H1 (cell line): ENCODE results near the gene CTNNA3. TPM values are rescaled to one million over a fixed set of nuclear protein-coding genes. Genes with fewer than 3 reads are reported as not detected.

ENCODE experiments used
- CTCF ChIA-PET: fragments of 300-600 bp; sonication (Branson Sonifier 250); formaldehyde crosslinking; loops from one replicate; lab custom pipeline; 2021; ENCODE audit not compliant: partially characterized antibody; lab: Charles Lee
- POLR2A ChIA-PET: fragments of 300-600 bp; sonication (Branson Sonifier 250); formaldehyde crosslinking; loops from one replicate; lab custom pipeline; 2021; ENCODE audit warnings: inconsistent platforms; ENCODE audit not compliant: partially characterized antibody; lab: Charles Lee
- DNase-seq, 2 experiments: peaks; one replicate each; pipeline versions ENCODE4 v3.0.0 to v3.0.0-alpha.2; 2010 to 2022; ENCODE audit warnings: low spot score in 2 of 2, low read depth in 1 of 2, mixed read lengths in 1 of 2
- FAIRE-seq: peaks from 2 replicates; lab custom pipeline; 2011; peaks lifted over from hg19 to GRCh38; lab: Jason Lieb, UNC
- H2AFZ ChIP-seq: 2 replicates; pipeline ENCODE4 v1.8.1; 2012; ENCODE audit warnings: low read length, inconsistent platforms
- H2AK5ac ChIP-seq: 2 replicates; pipeline ENCODE4 v1.6.1; 2013; ENCODE audit warnings: low read depth, low read length
- H2BK120ac ChIP-seq: replicated peaks from 2 replicates; pipeline ENCODE3; 2013; ENCODE audit warnings: low read depth, low read length, inconsistent platforms
- H2BK12ac ChIP-seq: 2 replicates; pipeline ENCODE4 v1.6.1; 2013; ENCODE audit warnings: low read depth, low read length
- H2BK15ac ChIP-seq: 2 replicates; pipeline ENCODE4 v1.6.1; 2013; ENCODE audit warnings: low read length
- H2BK20ac ChIP-seq: 2 replicates; pipeline ENCODE4 v1.6.1; 2013; ENCODE audit warnings: low read length
- H2BK5ac ChIP-seq: 2 replicates; pipeline ENCODE4 v1.6.1; 2013; ENCODE audit warnings: low read depth, low read length
- H3K14ac ChIP-seq: 2 replicates; pipeline ENCODE4 v1.6.1; 2013; ENCODE audit warnings: inconsistent platforms; ENCODE audit not compliant: insufficient read length
- H3K18ac ChIP-seq: 2 replicates; pipeline ENCODE4 v1.6.1; 2013; ENCODE audit warnings: low read length; ENCODE audit errors: extremely low read depth
- H3K23ac ChIP-seq: 2 replicates; pipeline ENCODE4 v1.6.1; 2013; ENCODE audit warnings: inconsistent platforms; ENCODE audit not compliant: insufficient read length
- H3K23me2 ChIP-seq: 2 replicates; pipeline ENCODE4 v1.6.1; 2013; ENCODE audit warnings: low read depth, low read length
- H3K27ac ChIP-seq: 2 replicates; pipeline ENCODE4 v1.6.1; 2011; ENCODE audit warnings: low read depth, low read length, inconsistent platforms
- H3K27me3 ChIP-seq, 4 experiments: replicated peaks in 1 of 4; 1 replicate in 1 of 4; 2 replicates in 3 of 4; pipeline versions ENCODE4 v1.6.1 to v1.8.1; 2011 to 2013; ENCODE audit warnings: low read length in 3 of 4, mild to moderate bottlenecking in 3 of 4, inconsistent platforms in 2 of 4, mixed read lengths in 2 of 4, moderate library complexity in 1 of 4; ENCODE audit not compliant: control insufficient read depth in 3 of 4, insufficient read depth in 3 of 4; ENCODE audit errors: extremely low read depth in 1 of 4
- H3K36me3 ChIP-seq, 4 experiments: 2 replicates each; pipeline versions ENCODE4 v1.6.1 to v1.8.1; 2011 to 2013; ENCODE audit warnings: mild to moderate bottlenecking in 4 of 4, low read length in 3 of 4, moderate library complexity in 2 of 4, control low read depth in 1 of 4, inconsistent platforms in 1 of 4; ENCODE audit not compliant: insufficient read depth in 4 of 4, control insufficient read depth in 2 of 4
- H3K4ac ChIP-seq: replicated peaks from 2 replicates; pipeline ENCODE3; 2013; ENCODE audit warnings: low read length, low read depth, mixed read lengths, inconsistent platforms; ENCODE audit not compliant: insufficient read length
- H3K4me1 ChIP-seq, 4 experiments: replicated peaks in 1 of 4; 1 replicate in 1 of 4; 2 replicates in 3 of 4; pipeline versions ENCODE4 v1.6.1 to v1.8.1; 2011 to 2013; ENCODE audit warnings: low read length in 3 of 4, inconsistent platforms in 2 of 4, mixed read lengths in 1 of 4; ENCODE audit not compliant: insufficient read depth in 4 of 4, control insufficient read depth in 3 of 4
- H3K4me2 ChIP-seq, 2 experiments: 2 replicates each; pipeline versions ENCODE4 v1.6.1 to v1.8.1; 2011 to 2013; ENCODE audit warnings: low read depth in 2 of 2, low read length in 2 of 2, control low read depth in 1 of 2, inconsistent platforms in 1 of 2, mild to moderate bottlenecking in 1 of 2; ENCODE audit not compliant: insufficient read depth in 1 of 2
- H3K4me3 ChIP-seq, 4 experiments: fragments of 200-600, 300-600 bp in 1 of 4; sonication (generic), shearing (Covaris generic), sonication (Bioruptor Twin) in 1 of 4; 2 replicates each; pipeline versions ENCODE4 v1.5.1 to v1.8.1; 2011 to 2016; ENCODE audit warnings: low read length in 4 of 4, low read depth in 3 of 4, control low read depth in 2 of 4, inconsistent platforms in 2 of 4, mild to moderate bottlenecking in 2 of 4, mixed read lengths in 1 of 4, moderate library complexity in 1 of 4; ENCODE audit not compliant: insufficient read depth in 2 of 4; ENCODE audit errors: extremely low read depth in 1 of 4
- H3K56ac ChIP-seq: replicated peaks from 2 replicates; pipeline ENCODE3; 2013; ENCODE audit warnings: low read depth, mild to moderate bottlenecking, mixed read lengths, low read length, inconsistent platforms; ENCODE audit not compliant: insufficient read length
- H3K79me1 ChIP-seq: 2 replicates; pipeline ENCODE4 v1.6.1; 2013; ENCODE audit warnings: low read depth, low read length, control low read depth
- H3K79me2 ChIP-seq, 2 experiments: 2 replicates each; pipeline versions ENCODE4 v1.6.1 to v1.8.1; 2012 to 2013; ENCODE audit warnings: low read length in 2 of 2, mild to moderate bottlenecking in 2 of 2, inconsistent platforms in 1 of 2; ENCODE audit not compliant: insufficient read depth in 2 of 2, control insufficient read depth in 1 of 2
- H3K9ac ChIP-seq, 4 experiments: replicated peaks in 1 of 4; 1 replicate in 1 of 4; 2 replicates in 3 of 4; pipeline versions ENCODE4 v1.6.1 to v1.8.1; 2011 to 2013; ENCODE audit warnings: low read depth in 3 of 4, low read length in 3 of 4, control low read depth in 2 of 4, mild to moderate bottlenecking in 2 of 4, moderate library complexity in 2 of 4, inconsistent platforms in 1 of 4; ENCODE audit errors: extremely low read depth in 1 of 4
- H3K9me3 ChIP-seq, 2 experiments: 2 replicates each; pipeline versions ENCODE4 v1.6.1 to v1.8.1; 2012 to 2013; ENCODE audit warnings: mild to moderate bottlenecking in 2 of 2, moderate library complexity in 2 of 2, control low read depth in 1 of 2, inconsistent platforms in 1 of 2, low read depth in 1 of 2, low read length in 1 of 2, mixed read lengths in 1 of 2; ENCODE audit not compliant: insufficient read depth in 2 of 2
- H4K20me1 ChIP-seq, 2 experiments: replicated peaks in 1 of 2; 2 replicates each; pipeline versions ENCODE3 to v1.8.1; 2011 to 2013; ENCODE audit warnings: inconsistent platforms in 2 of 2, low read length in 2 of 2, mild to moderate bottlenecking in 1 of 2; ENCODE audit not compliant: insufficient read depth in 2 of 2, control insufficient read depth in 1 of 2
- H4K5ac ChIP-seq: 2 replicates; pipeline ENCODE4 v1.6.1; 2013; ENCODE audit warnings: low read length, low read depth, mixed read lengths, inconsistent platforms; ENCODE audit not compliant: insufficient read length
- H4K8ac ChIP-seq: 2 replicates; pipeline ENCODE4 v1.8.0; 2013; ENCODE audit warnings: mild to moderate bottlenecking, moderate library complexity, low read length, inconsistent platforms; ENCODE audit not compliant: insufficient read depth; ENCODE audit errors: extremely low read depth
- H4K91ac ChIP-seq: replicated peaks from 2 replicates; pipeline ENCODE3; 2013; ENCODE audit warnings: low read length, mixed read lengths, inconsistent platforms; ENCODE audit not compliant: insufficient read length
- ATF2 ChIP-seq: IDR thresholded peaks from 2 replicates; pipeline ENCODE4 v1.6.1; 2012; ENCODE audit warnings: low read length, inconsistent platforms
- ATF3 ChIP-seq: IDR thresholded peaks from 2 replicates; pipeline ENCODE4 v1.6.1; 2011; ENCODE audit warnings: low read depth, mild to moderate bottlenecking, low read length; ENCODE audit not compliant: insufficient read depth
- BCL11A ChIP-seq, 2 experiments: IDR thresholded peaks; one replicate each; pipeline ENCODE4 v1.6.1; 2011; ENCODE audit warnings: low read depth in 2 of 2, low read length in 2 of 2, mild to moderate bottlenecking in 2 of 2
- EGR1 ChIP-seq: IDR thresholded peaks from 2 replicates; pipeline ENCODE4 v1.6.1; 2011; ENCODE audit warnings: low read depth, low read length, borderline replicate concordance
- GTF2F1 ChIP-seq: IDR thresholded peaks from 2 replicates; pipeline ENCODE4 v1.6.1; 2012; ENCODE audit warnings: low read depth, low read length, improper control_type of control experiment, borderline replicate concordance
- HDAC2 ChIP-seq, 2 experiments: fragments of 300-600 bp in 1 of 2; sonication (generic) in 1 of 2; IDR thresholded peaks; 2 replicates each; pipeline ENCODE4 v1.6.1; 2011 to 2012; ENCODE audit warnings: low read depth in 2 of 2, low read length in 2 of 2, mild to moderate bottlenecking in 2 of 2, moderate library complexity in 2 of 2, borderline replicate concordance in 1 of 2, inconsistent platforms in 1 of 2
- HDAC6 ChIP-seq: IDR thresholded peaks from one replicate; pipeline ENCODE4 v1.7.1; 2012; ENCODE audit warnings: low read depth, mild to moderate bottlenecking, inconsistent platforms, low read length, moderate library complexity
- JUN ChIP-seq: IDR thresholded peaks from 2 replicates; pipeline ENCODE4 v1.6.1; 2011; ENCODE audit warnings: low read depth, mild to moderate bottlenecking, improper control_type of control experiment, low read length
- JUND ChIP-seq: IDR thresholded peaks from 2 replicates; pipeline ENCODE4 v1.6.1; 2011; ENCODE audit warnings: mild to moderate bottlenecking, improper control_type of control experiment, low read length
- PHF8 ChIP-seq: fragments of 200-600 bp; sonication (generic); conservative IDR thresholded peaks from 2 replicates; pipeline ENCODE4 v1.7.1; 2012; ENCODE audit warnings: low read depth, mild to moderate bottlenecking, inconsistent platforms, low read length, moderate library complexity
- SIX5 ChIP-seq: IDR thresholded peaks from 2 replicates; pipeline ENCODE4 v1.6.1; 2011; ENCODE audit warnings: mild to moderate bottlenecking, low read depth, low read length
- ZNF274 ChIP-seq: IDR thresholded peaks from 2 replicates; pipeline ENCODE4 v1.7.0; 2012; ENCODE audit warnings: low read length, borderline replicate concordance; ENCODE audit errors: extremely low read depth
- WGBS, 2 experiments: shearing (Covaris generic) in 1 of 2; methylation state at CpG; one replicate each; pipeline versions ENCODE4 v1.1.6 to v1.1.7; 2013 to 2015; ENCODE audit warnings: low lambda C conversion rate in 2 of 2, mixed read lengths in 2 of 2, inconsistent platforms in 1 of 2, low coverage in 1 of 2, missing lambda C conversion rate in 1 of 2; ENCODE audit not compliant: insufficient replicate concordance in 2 of 2, insufficient coverage in 1 of 2, insufficient read length in 1 of 2; ENCODE audit errors: extremely low coverage in 1 of 2, missing lambda C conversion rate in 1 of 2; 5-methylcytosine and 5-hydroxymethylcytosine counted together
- polyA plus RNA-seq, 7 experiments: library from polyadenylated mRNA; depleted of rRNA in 3 of 7; stranded (reverse) in 5 of 7; unstranded in 2 of 7; fragments of >200 nt in 5 of 7; fragments of 200-250 nt in 2 of 7; gene quantifications; 1 replicate in 5 of 7; 2 replicates in 1 of 7; 4 replicates in 1 of 7; pipeline versions ENCODE4 v1.2.1 to v1.2.3, GENCODE V29; 2011 to 2013; ENCODE audit warnings: missing spikeins in 2 of 7, mixed read lengths in 2 of 7
- total RNA-seq: library from RNA; stranded (reverse); fragmentation: NEBNext Ultra II Directional; extraction: Animal tissue kit (Norgen Biotek cat#: 25700); gene quantifications from 2 replicates; pipeline ENCODE4 v1.2.1, GENCODE V29; 2021

The CTNNA3 gene
- total and polyA plus RNA-seq, 2 of the 8 experiments (the other 6 are each of a cell fraction or from before 2014, with no cell fraction given) = 1.3 to 1.5 TPM

GRCh38 chr10:66642217-66642616, 1053.8 kb downstream of the CTNNA3 start:
- Histone ChIP-seq H2AFZ (no peak overlapping the region), H3K23me2 (no peaks in the 10 kb centered on the region; the same call in 1 of the 2 replicates), H3K79me1 (no peaks in the 10 kb centered on the region), H3K27me3 (no peaks in the 10 kb centered on the region), H3K9me3 (peaks cover 5 to 6% of the 10 kb centered on the region in 2 experiments; a peak in 2 of 4 replicates), H2BK120ac (no peak overlapping the region), H3K18ac (no peak overlapping the region), H3K36me3 (no peaks in the 10 kb centered on the region), H4K91ac (no peak overlapping the region), H3K23ac (no peak overlapping the region), H2BK20ac (no peak overlapping the region), H4K5ac (no peak overlapping the region), H3K56ac (no peak overlapping the region), H3K27ac (no peak overlapping the region), H3K4me2 (no peak overlapping the region), H2BK5ac (no peak overlapping the region), H2BK15ac (no peak overlapping the region), H3K4ac (no peak overlapping the region), H3K79me2 (no peaks in the 10 kb centered on the region), H4K20me1 (no peaks in the 10 kb centered on the region), H2BK12ac (no peak overlapping the region), H3K14ac (no peak overlapping the region), H2AK5ac (no peak overlapping the region), H3K9ac (no peak overlapping the region), H4K8ac (no peak overlapping the region), H3K4me3 (no peak overlapping the region), H3K4me1 (peaks cover 0 to 4% (median 0%) of the 10 kb centered on the region in 4 experiments; a peak in 1 of 7 replicates)
- no peak for FAIRE-seq
- 100% methylated on average over 1 of the region's 1 CpG; no CpG with 5 or more reads in 1 of the 2 experiments for WGBS, 2 experiments
- DNase-seq = no peak
- ChIA-PET POLR2A (no interaction called here), CTCF (interaction anchor here (0.7 to 1.0 kb wide), 2 partner anchors 14 to 964 kb away, joined by 3 read pairs; no protein-coding TSS in a partner anchor)
- TF ChIP-seq PHF8 (no peak), JUN (no peak), SIX5 (no peak), JUND (no peak), HDAC2 (IDR thresholded peaks at IDR 0.05; ENCODE audit: borderline replicate concordance in 1 of 2, low read depth in 2 of 2, low read length in 2 of 2) (no peak), GTF2F1 (no peak), ATF3 (no peak), HDAC6 (no peak), EGR1 (no peak), ATF2 (no peak), BCL11A (IDR thresholded peaks at IDR 0.05; ENCODE audit: low read depth in 2 of 2, low read length in 2 of 2) (no peak), ZNF274 (no peak)
